GM21390 (cell line): ENCODE results near the gene GALNT2.

ENCODE experiments used
- ATAC-seq: cut with Tn5 transposase; IDR thresholded peaks from one replicate; pipeline ENCODE4 v1.9.1; 2021; ENCODE audit not compliant: unreplicated experiment

The GALNT2 gene

GRCh38 chr1:230226007-230226800 lies 159.2 kb downstream of the GALNT2 start:
- no peak for ATAC-seq

- ATAC-seq, result no peak
Measured at GRCh38 chr1:230226814-230227213, 159.8 kb downstream of the GALNT2 start.

DNA sequence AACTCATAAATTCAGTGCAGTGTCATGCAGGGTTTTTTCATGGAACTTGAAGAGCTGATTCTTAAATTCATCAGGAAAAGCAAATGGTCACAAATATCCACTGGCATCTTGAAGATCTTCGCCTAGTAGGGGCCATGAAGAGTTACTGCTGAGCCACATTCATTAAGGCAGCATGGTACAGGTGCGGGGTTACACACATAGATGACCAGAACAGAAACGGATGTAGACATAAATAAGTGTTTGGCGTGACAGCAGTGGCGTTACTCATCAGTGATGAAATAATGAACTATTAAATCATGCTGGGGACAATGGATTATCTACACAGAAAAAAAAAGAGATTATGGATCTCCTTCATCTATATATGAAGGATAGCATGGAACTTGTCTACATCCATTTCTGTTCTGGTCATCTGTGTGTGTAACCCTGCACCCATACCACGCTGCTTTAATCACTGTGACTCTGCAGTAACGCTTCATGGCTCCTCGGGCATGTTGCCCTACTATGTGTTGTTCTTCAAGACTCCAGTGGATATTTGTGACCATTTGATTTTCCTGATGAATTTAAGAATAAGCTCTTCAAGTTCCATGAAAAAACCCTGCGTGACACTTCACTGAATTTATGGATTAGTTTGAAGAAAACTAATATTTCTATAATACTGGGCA lies 161.3 kb downstream of the GALNT2 start:
- no peak for ATAC-seq

DNA sequence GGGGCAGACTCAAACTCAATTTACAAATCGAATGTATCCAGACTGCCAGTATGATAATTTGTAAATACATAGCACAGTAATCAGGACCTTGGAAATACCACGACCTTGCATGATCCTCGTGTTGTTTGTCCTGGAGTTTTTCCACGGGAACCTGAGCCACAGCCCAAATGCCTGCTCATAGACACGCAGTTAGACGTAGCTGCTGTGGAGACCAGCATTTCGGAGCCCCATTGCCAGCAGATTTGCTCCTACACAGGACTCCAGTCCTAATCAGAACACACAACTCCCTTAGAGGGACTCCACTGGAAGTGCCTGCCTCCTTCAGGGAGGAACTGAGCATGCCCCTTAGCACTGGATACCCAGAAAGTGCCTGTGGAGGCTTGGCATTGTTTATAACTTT lies 163.2 kb downstream of the GALNT2 start:
- no peak for ATAC-seq

DNA sequence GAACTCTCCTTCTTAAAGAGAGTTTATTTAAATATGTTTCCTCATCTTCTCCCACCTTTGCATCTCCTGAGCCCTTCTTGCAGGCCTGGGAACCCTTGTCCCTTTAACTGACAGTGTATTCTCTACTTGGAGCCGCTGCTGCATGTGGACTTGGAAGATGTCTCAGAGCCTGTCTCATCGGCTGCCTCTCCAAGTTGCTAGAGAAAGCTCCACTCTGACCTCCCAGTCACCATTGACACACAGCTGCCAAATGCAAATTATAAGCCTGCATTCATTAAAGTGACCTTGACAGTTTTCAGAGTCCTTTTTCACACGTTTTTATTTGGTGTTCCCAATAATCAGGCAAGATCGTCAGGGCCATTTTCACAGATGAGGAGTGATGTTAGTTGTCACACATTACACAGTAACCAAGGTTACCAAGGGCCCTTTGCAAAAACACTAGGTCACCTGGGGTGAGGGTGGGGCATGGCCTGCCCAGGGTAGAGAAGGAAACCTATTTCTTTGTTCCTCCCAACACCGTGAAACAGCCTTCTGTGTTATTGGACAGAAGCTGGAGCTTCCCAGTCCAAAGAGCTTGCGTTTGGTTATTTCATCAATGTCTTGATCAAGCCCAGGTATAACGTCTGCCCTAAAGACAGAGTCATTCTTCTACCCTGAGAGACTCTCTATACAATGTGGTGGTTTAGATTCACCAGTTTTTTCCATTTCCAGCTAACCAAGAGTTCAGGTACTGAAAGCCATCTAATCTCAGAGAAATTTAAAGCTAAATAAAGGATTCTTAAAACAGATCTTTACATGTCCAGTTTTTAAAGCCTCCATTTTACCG lies 164.1 kb downstream of the GALNT2 start:
- ATAC-seq, result no peak

- no peak for ATAC-seq
Measured at GRCh38 chr1:230231774-230232145, 164.7 kb downstream of the GALNT2 start.

- no peak for ATAC-seq
Measured at GRCh38 chr1:230232371-230232771, 165.3 kb downstream of the GALNT2 start.

- ATAC-seq, result no peak
Measured at GRCh38 chr1:230233786-230234185, 166.7 kb downstream of the GALNT2 start.

- ATAC-seq, result no peak
Measured at GRCh38 chr1:230235876-230236275, 168.8 kb downstream of the GALNT2 start.

- no peak for ATAC-seq
Measured at GRCh38 chr1:230236301-230237008, 169.4 kb downstream of the GALNT2 start.

DNA sequence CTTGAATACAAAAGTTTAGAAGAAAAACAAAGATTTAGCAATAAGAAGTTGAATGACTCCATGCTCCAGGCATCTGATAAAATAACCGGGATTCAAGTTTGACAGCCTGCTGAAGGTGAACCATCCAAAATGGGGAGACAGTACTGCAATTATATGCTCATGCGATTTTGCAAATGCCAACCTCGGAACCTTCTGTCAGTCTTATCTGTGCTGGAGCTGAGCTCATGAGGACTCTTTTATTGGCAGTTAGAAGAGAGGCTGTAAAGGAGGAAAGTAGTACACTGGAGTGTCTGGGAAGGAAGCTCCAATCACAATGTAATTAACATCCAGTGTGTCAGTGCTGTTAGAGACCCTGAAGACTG lies 170.0 kb downstream of the GALNT2 start:
- no peak for ATAC-seq

DNA sequence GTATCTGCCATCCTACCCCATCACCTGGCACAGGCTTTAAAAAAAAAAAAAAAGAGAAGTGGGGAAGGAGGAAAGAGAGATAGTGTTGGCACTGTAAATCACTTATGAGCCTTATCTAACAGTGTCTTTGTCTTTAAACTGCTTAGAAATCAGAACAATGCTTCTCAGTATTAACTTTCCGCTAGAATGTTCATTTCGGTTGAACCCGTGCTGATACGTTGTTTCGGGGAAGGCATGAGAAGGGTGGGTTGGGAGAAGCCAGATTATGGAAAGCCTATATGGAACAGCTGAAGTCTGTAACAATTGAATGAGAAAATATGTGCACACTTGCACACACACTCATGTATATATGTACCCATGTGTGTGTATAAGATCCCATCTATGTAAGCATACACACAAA lies 170.8 kb downstream of the GALNT2 start:
- no peak for ATAC-seq

- ATAC-seq, result no peak
Measured at GRCh38 chr1:230240446-230241086, 173.5 kb downstream of the GALNT2 start.

DNA sequence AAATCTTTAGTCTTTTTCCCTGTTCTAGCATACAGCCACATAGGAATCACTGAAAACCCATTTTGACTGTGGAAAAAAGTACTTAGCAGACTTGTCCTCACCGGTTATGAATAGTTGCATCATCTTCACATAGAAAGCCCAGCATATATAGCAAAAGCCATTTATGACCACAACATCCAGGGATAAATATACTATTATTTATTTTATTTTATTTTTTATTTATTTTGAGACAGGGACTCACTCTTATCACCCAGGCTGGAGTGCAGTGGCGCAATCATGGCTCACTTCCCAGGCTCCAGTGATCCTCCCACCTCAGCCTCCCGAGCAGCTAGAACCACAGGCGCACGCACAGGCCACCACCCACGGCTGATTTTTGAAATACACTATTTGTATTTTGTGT lies 175.3 kb downstream of the GALNT2 start:
- no peak for ATAC-seq

DNA sequence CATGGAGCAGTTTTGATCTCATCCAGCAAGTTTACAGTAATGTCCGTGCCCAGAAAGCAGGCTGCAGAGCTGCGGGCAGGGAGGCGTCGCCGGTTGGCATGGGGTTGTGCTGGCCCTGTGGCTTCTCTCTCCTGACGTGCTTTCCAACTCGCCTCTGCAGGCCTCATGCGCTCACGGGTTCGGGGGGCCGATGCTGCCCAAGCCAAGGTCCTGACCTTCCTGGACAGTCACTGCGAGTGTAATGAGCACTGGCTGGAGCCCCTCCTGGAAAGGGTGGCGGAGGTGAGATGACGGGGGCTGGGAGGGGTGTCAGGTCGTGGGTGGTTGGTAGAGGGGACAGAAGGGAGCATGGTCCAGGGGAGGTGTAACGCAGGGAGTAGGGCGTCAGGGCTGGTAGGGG lies 176.1 kb downstream of the GALNT2 start:
- no peak for ATAC-seq

DNA sequence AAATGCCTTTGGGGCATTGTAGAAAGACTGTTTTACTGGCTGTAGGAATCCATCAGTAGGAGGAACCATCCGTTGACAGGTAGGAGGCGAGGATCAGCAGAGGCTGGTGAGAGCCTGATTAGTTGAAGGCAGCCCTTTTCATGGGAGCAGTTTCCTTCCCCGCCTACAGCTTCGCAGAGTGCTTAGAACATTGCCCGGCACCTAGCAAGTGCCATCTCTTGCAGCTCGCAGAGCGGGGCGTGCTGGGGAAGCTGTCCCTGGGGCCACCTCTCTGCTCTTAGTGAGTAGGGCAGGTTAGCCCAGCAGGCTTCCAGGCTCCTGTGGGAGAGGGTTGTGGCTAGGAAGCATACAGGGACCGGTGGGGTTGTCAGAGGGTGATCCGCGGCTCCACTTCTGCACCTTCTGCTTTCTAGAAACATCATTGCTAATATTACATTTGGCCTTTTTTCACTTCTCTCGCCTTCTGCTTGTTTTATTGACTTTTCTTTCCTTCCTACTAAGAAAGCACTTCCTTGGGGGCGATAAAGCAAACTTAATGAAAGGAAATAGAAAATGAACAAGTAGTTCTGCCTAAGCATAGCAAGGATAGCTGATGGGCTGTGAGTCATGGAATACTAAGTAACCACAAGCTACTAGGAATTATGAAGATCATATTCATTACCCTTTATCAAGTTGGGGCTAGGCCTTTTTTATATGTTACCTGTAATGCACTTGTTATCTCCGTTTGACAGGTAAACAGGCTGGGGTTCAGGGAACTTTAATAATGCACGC lies 176.7 kb downstream of the GALNT2 start:
- no peak for ATAC-seq

- ATAC-seq, result no peak
Measured at GRCh38 chr1:230246551-230246950, 179.5 kb downstream of the GALNT2 start.

- ATAC-seq, result no peak
Measured at GRCh38 chr1:230248016-230248888, 181.2 kb downstream of the GALNT2 start.

- ATAC-seq, result no peak
Measured at GRCh38 chr1:230248889-230249270, 181.8 kb downstream of the GALNT2 start.
